ENCODE results near the gene PGAP1. TPM values are rescaled to one million over a fixed set of nuclear protein-coding genes. Genes with fewer than 3 reads are reported as not detected.

PGAP1 gene
- total RNA-seq, 1 donor: 11.7 TPM

- TF ChIP-seq, protein P1, sequence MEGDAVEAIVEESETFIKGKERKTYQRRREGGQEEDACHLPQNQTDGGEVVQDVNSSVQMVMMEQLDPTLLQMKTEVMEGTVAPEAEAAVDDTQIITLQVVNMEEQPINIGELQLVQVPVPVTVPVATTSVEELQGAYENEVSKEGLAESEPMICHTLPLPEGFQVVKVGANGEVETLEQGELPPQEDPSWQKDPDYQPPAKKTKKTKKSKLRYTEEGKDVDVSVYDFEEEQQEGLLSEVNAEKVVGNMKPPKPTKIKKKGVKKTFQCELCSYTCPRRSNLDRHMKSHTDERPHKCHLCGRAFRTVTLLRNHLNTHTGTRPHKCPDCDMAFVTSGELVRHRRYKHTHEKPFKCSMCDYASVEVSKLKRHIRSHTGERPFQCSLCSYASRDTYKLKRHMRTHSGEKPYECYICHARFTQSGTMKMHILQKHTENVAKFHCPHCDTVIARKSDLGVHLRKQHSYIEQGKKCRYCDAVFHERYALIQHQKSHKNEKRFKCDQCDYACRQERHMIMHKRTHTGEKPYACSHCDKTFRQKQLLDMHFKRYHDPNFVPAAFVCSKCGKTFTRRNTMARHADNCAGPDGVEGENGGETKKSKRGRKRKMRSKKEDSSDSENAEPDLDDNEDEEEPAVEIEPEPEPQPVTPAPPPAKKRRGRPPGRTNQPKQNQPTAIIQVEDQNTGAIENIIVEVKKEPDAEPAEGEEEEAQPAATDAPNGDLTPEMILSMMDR (IDR thresholded peaks at IDR 0.05; ENCODE audit: insufficient read depth, low read depth, low read length): no peak
- no peak overlapping the region for H3K4me3 ChIP-seq (ENCODE audit: low read depth, low read length)
- peak; percentile 45 for DNase-seq (ENCODE audit: low read depth)
Measured at GRCh38 chr2:196959734-196960338, 33.3 kb upstream of the PGAP1 start.

DNA sequence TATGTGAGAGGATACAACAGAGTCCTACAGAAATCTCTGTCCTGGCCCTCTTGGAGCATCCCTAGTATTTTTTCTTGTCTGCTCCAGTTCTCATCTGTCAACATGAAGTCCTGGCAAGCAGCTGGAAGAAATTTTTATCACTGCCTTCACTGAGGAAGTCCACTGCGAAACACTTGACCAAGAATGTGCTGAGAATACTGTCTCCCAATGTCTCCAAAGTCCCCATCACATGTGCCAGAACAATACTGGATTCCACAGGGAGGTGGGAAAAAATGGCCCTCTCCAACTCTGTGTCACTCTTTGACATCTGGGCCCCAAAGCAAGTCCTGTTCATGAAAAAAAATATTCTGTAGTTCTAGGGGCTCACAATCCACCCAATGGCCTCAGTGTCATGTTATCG, 32.8 kb upstream of the PGAP1 start:
- DNase-seq (ENCODE audit: low read depth): no peak
- TF ChIP-seq, protein P1 (IDR thresholded peaks at IDR 0.05; ENCODE audit: insufficient read depth, low read depth, low read length): no peak

DNA sequence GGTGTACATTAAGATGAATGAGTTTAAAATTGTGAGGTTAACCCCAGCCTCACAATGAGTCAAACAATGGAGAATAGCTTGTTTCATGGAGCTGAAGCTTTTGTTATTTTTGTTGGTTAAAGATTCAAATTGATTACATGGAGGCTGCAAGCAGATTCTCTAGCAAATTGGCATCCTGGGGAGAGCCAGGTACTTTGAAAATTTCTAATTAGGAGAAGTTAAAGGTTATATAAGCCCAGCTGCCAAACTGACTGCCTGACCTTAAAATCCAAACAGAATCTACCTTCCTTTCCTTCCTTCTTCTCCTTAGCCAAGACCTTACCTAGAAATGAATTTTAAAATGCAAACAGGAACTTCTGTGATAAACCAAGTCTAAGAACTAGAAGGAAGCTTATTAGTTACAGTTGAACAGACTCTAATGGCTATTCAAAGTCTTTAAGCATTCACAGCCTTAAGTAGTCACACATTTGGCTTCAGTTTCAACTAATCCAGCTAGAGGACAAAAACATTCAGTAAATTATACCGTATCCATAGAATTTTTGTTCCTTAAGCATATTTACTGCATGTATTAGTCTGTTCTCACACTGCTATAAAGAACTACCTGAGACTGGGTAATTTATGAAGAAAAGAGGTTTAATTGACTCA, 31.5 kb upstream of the PGAP1 start:
- TF ChIP-seq, protein P1 (IDR thresholded peaks at IDR 0.05; ENCODE audit: insufficient read depth, low read depth, low read length): no peak
- H3K4me3 ChIP-seq (ENCODE audit: low read depth, low read length): no peak overlapping the region
- no peak for DNase-seq (ENCODE audit: low read depth)

More for the DNA sequence above, 32.8 kb upstream of the PGAP1 start:
- no peak overlapping the region for H3K4me3 ChIP-seq (ENCODE audit: low read depth, low read length)

- H3K4me3 ChIP-seq (ENCODE audit: low read depth, low read length): no peak overlapping the region
- DNase-seq (ENCODE audit: low read depth): no peak
- TF ChIP-seq, protein P1 (IDR thresholded peaks at IDR 0.05; ENCODE audit: insufficient read depth, low read depth, low read length): no peak
Measured at GRCh38 chr2:196957442-196957841, 30.9 kb upstream of the PGAP1 start.

- no peak for DNase-seq (ENCODE audit: low read depth)
- TF ChIP-seq, protein P1 (IDR thresholded peaks at IDR 0.05; ENCODE audit: insufficient read depth, low read depth, low read length): no peak
- no peak overlapping the region for H3K4me3 ChIP-seq (ENCODE audit: low read depth, low read length)
Measured at GRCh38 chr2:196956069-196956468, 29.6 kb upstream of the PGAP1 start.

DNA sequence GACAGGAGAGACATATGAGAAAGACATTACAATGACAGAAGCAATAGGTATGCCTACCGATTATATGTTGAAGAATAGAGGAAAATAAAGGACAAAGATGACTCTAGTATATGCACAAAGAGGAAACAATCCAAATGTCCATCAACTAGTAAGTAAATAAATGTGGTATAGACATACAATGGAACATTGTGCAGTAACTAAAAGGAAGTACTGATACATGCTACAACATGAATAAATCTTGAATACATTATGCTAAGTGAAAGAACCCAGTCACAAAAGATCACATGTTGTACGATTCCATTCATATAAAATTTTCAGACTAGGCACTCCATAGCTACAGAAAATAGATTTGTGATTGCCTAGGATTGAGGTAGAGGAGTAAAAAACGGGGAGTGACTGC, 28.5 kb upstream of the PGAP1 start:
- H3K4me3 ChIP-seq (ENCODE audit: low read depth, low read length): no peak overlapping the region
- TF ChIP-seq, protein P1 (IDR thresholded peaks at IDR 0.05; ENCODE audit: insufficient read depth, low read depth, low read length): no peak
- DNase-seq (ENCODE audit: low read depth): no peak

All from fibroblast of villous mesenchyme (primary cell).